ENCODE results near the gene NME3.
"Not testable (repeated sequence)": the region's sequence is repeated elsewhere in the genome, so short reads cannot be mapped to it uniquely, and the experiment has no call there.

NME3 gene

DNA sequence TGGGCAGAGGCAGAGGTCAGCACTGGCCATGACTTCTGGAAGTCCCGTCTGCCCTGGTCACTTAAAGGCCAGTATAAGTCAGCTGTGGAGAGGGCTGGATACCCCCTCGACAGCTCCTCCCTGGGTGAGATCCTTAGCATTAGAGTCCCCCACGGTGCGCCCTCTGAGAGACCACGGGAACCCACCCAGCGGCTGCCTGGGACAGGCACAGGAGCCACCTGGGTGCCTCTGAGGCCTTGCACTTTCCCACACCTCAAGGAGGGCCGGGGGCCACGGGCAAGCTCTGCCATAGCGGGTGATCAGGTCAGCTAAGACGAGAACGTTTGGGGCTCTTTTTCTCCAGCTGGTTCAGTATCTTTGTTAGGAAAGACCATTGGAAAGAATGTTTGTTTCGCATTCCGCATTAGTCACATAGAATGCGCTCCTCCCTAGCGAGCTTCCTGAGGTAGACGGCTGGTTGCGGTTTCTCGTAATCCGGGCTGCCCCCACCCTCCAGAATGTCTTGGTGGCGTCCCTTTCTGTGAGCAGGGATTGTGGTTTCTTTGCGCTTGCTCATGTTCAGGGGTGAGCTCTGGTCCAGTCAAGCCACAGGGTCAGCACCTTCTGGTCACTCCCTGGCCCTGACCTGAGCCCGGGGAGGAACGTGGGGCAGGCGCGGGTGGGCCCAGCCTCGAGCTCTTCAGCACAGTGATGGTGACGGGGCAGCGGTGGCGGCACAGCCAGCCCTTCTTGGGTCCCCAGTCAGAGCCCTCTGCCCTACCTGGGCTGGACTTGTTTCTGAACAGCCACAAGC, 25.2 kb downstream of the NME3 start:
- no peak for DNase-seq

DNA sequence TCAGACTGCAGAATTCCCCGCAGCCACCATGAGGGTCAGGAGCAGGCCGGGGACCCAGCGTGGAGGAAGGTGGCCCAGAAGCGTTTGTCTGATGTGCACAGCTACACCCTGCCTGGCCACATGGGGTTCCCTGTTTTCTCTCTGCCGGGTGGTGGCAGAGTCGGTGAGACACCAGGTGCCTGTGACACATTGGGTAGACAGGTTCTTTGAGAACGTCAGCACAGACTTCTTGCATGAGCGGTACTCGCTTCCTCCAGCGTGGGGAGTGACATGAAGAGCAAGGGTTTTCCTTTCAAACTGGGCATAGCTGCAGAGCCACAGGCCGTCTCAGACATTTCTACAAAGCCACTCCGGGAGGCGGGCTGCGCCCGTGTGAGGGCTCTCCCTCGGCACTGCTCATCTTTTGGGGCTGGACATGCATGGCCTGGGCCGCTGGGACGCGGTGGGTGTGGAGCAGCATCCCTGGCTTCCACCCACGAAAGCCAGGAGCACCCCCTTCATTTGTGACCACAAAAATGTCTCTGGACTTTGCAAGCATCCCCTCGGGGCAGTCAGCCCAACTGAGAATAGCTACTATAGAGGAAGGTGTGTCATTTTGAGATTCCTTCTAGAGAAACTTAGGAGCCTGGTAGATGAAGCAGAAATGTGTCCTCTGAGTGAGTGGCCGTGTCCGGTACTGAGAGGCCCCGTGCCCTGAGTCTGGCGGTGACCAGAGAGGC, 26.0 kb downstream of the NME3 start:
- DNase-seq = no peak

DNA sequence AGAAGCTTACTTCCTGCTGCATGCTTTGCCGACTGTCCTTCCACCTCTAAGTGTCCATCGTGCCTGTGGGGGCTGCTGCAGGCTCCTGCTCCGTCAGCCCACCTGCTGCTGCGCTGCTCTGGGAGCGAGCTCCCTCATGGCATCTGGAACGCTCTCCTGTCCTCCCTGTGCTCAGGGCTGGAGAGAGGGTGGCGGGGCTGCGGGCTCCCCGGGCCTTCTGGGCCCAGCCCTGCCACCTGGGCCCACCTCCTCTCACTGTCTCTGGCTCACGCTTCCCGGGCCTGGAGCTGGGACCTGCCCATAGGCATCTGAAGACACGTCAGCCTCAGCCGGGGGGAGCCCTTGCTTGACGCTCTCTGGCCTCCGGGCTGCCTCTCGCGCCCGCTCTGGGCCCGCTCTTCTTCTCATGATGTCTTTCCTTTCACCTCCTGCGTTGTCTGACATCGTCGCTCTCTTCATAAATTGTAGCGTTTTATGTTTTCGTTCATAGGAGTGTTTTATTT, 27.0 kb downstream of the NME3 start:
- no peak for DNase-seq

DNA sequence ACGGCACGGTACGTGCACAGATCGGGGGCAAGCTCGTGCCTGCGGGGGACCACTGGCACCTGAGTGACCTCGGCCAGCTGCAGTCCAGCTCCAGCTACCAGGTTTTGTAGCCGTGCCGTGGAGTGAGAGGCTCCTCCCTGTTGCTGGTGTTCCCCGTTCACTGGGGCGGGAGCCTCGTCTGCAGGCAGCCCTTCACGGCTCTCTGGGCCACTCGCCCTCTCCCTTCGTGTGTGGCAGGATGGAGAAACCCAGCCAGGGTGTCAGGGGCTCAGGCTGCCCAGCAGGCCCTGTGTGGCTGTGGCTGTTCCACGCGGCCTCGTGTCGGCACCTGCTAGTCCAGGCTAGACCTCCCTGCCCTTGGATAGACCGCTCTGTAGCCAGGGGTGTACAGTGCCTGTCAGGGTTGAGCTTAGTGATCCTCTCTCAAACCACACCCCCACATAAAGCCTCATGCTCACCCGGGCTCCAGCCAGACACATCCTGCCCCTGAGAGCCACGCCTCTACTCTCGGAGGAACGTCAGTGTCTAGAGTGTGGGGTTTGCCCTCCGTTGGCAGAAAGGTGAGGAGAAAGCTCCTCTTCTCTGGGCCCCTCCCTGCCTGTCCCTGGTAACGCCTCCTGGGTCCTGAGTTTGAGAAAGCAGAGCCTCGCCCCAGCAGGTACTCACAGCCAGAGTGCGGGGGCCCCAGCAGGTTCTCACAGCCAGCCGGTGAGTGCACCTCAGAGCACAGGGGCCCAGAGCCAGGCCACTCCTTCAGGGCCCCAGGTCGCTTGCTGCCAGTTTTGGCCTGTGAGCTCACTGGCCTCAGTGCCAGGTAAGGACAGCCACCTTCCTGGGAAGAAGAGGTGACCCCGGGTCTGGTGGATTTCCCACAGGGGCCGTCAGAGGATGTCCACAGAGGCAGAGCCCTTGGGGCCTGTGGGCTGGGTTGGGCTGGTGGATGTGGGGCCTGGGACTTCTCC, 27.7 kb downstream of the NME3 start:
- DNase-seq = no peak

DNA sequence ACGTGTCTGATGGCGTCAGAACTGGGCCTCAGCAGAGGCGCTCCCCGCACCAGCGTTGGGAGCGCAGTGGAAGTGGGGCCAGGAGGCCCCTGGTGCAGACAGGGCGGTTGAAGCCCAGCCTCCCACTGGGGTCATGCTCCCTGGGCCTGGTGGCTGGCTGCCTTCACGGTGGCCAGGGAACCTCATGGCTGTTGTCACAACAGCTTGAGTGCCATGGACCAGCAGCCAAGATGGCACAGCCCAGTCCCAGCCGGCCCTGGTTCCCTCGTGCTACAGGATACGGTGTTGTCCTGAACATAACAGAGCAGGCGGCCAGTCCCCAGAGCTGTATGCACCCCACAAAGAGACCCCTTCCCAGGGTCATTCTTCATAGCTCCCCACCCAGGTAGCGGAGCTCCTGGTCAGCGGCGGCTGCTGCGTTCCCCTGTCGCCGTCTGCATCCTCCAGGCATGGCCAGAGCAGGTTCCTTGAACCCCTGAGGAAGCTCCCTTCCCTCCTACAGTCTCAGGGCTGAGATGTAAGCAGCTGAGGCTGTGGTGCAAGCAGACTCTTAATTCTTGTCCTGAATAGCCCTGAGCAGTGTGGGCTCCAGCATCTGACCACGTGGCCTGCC, 29.7 kb downstream of the NME3 start:
- no peak for DNase-seq

DNA sequence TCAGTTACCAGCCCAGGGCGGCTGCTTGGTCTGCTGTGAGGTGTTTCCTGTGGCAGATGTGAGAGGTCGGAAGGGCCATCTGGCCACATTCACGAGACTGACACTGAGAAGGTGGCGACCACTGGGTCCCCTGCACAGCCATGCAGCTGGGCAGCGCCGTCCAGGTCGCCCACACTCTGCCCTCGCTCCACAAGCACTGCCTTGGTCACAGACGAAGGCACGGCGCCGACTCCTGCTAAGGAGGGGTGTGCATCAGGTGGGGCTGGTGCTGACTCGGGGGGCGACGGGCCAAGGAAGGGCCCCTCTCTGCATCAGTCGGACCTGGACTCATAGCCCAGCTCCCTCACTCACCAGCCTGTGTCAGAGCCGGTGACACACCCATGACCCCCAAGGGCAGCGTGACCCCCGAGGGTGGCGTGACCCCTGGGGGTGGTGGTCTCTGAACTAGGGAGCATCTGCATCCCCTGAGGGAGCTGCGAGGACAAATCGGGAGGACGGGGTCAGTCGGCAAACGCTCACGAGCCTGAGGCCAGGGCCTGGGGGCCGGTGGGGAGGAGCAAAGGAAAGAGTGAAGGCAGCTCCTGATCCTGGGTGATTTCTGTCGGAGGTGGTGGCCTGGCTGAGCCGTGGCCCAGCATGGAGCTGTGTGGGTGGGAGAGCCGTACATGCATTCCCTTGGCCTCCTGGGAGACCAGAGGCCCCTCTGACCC, 30.4 kb downstream of the NME3 start:
- DNase-seq = no peak

DNA sequence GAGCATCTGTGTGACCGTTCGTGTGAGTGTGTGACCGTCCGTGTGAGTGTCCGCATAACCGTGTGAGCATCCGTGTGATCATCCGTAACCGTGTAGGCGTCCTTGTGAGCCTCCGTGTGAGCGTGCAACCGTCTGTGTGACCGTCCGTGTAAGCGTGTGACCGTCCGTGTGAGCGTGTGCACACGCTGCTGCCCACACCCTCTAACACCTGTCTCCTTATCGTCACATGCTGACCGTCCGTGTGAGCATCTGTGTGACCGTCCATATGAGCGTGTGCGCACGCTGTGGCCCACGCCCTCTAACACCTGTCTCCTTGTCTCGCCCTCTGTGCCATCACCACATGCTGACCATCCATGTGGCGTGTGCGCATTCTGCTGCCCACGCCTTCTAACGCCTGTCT, 31.1 kb downstream of the NME3 start:
- DNase-seq = no peak

DNA sequence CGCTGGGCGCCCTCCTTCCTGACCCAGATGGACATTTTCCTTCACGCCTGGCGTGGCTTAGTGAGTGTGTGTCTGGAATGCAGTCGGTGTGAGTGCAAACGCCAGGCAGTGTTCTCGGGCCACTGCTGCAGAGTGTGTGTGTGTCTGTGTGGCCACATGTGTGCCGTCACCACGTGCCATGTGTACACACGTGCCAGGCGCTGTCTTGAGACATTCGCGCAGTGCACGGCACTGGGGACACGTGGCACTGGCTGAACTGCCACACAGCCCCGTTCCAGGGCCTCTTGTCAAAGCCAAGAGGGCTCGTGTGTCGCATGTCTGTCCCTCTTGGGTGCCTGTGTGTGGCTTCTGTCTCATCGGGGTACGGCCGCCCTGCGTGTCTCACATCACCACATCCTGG, 36.5 kb downstream of the NME3 start:
- DNase-seq = no peak

DNA sequence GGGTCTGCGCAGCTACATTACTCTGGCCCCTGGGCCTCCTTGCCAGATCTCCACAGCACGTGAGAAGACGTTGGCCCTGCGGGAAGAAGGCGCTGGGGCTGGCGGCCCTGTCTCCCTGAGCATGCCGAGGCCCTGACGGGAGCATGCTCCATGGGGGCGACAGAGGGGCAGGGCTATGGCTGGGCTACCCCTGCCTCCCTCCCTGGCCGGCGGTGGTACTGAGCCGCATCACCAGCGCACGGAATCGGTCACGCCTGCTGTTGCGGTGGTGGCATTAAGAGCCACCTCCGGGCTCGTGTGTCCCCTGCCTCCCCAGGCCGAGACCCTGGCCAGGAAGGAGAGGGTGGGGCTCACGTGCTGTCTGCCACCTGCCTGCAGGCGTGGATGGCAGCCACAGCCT, 37.2 kb downstream of the NME3 start:
- no peak for DNase-seq

DNA sequence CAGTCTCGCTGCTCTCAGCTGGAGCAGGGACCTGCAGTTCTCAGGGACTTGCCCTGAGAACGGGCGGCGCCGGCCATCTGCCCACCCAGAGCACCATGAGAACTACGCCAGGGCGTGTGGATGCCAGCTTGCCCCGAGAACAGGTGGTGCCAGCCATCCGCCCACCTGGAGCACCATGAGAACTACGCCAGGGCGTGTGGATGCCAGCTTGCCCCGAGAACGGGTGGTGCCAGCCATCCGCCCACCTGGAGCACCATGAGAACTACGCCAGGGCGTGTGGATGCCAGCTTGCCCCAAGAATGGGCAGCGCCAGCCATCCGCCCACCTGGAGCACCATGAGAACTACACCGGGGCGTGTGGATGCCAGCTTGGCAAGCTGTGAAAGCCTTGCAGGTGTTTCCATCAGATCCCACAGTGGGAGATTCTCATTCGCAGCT, 38.8 kb downstream of the NME3 start:
- not testable (repeated sequence) for DNase-seq

DNA sequence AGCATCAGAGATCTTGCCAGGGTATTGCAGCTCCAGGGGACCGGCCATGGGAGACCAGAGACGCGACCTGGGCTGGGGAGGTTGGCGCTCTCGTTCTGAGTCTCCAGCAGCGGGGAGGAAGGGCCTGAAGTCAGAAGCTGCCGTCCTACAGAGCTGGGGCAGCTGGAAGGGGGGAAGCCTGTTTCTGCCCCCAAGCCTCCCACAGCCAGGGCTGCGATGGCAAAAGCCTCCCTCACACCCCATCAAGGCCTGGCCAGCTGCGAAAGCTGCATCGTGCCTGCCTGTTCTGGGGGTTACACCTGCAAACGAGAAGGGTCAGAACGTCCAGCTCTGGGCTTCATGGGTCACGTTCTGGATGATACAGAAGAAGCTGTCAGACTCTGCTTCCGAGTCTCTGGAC, 39.3 kb downstream of the NME3 start:
- DNase-seq = no peak

DNA sequence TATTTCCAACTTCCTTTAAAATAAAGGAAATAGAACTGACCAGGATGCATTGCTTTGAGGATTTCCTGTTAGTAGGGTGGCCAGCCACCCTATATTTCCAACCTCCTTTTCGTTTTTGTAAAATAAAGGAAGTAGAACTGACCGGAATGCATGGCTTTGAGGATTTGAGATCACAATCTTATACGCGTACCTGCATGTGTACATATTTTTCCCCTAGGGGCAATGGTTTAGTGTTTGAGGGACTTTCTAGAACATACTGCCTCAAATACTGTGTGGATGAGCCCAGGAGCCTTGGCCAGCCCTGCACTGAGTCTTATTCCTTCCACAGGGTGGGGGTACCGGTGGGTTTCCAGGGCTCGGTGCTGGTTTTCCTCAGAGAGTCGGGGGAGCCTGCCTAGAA, 39.7 kb downstream of the NME3 start:
- DNase-seq = no peak

DNA sequence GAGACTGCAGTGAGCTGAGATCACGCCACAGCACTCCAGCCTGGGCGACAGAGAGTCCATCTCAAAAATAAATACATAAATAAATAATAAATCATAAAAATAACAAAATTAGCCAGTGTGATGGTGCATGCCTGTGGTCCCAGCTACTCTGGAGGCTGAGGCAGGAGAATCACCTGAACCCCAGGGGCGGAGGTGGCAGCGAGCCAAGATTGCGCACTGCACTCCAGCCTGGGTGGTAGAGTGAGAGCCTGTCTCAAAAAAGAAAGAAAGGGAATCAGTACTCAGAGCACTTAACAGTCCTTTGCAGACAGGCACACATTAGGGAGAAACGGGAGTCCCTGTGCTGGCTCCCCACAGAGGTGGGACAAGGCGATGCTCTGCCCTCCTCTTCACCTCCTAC, 40.3 kb downstream of the NME3 start:
- DNase-seq = no peak

DNA sequence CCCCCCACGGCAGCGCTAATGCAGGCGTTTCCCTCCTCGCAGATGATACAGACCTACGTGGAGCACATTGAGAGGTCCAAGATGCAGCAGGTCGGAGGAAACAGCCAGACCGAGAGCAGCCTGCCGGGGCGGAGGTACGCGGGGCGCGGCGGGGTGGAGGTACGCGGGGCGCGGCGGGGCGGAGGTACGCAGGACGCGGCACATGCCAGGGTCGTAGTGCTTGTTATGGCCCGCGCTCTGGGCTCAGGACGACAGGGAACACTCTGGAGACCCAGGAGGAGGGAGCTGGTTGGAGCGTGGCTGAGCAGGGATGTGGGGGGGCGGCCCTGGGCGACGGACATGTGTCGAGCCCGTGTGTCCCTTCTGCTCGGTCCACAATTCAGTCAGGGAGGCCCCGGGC, 41.9 kb downstream of the NME3 start:
- no peak for DNase-seq

DNA sequence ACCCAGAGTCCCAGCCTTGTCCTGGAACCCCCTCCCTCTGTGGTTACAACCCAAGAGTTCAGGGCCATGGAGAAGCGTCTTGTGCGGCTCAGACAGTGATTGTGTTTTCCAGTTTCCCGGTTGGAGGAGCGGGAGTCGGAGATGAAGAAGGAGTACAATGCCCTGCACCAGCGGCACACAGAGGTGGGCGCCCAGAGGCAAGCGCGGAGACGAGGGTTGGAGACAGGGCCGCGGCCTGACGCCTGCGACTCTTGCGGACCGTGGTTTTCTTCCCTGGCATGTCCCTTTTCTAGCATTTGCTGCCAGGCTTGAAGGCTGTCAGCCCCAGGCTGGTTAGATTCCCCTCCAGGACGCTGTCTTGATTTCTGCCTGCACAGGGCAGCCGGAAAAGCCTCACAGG, 42.3 kb downstream of the NME3 start:
- no peak for DNase-seq

DNA sequence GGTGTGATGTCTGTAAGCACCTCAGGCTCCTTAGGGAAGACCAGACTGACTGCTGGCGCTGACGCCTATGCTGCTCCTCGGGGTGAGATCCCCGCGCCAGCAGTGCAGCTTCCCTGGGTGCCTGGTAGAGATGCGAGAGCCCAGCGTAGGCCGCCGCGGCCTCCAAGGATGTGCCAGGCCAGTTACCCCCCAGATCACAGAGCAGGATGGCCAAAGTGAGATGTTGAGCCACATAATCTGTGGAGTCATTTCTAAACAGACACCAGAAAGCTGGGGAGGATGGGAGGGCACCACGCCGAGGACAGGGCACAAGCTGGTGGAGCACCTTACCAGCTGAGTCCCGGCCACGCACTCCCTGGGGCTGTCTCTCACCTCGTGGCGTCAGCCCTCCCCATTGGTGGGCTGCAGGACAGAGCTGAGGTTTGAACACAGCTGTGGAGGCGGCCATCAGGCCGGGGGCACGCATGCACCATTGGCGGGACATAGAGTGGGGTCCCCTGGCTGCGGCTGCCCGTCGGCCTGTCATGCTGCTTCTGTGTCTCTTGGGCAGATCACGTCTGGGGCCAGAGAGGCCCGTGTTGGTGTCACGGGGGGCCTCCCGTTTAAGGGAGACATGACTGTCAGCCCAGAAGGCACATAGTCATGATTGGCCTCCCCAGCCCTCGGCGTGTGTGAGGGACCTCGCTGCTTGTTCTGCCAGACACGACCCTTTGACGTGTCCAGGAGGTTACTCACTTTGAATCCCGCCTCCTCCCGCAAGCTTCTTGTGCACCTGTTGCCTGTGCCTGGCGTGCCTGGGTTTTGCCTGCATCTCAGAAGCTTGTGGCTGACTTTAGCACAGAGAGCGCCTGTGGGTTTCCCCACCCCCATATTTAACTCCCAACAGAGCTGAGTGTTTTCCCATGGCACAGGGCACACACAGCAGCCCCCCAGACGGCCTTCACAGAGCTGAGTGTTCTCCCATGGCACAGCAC, 43.4 kb downstream of the NME3 start:
- no peak for DNase-seq

DNA sequence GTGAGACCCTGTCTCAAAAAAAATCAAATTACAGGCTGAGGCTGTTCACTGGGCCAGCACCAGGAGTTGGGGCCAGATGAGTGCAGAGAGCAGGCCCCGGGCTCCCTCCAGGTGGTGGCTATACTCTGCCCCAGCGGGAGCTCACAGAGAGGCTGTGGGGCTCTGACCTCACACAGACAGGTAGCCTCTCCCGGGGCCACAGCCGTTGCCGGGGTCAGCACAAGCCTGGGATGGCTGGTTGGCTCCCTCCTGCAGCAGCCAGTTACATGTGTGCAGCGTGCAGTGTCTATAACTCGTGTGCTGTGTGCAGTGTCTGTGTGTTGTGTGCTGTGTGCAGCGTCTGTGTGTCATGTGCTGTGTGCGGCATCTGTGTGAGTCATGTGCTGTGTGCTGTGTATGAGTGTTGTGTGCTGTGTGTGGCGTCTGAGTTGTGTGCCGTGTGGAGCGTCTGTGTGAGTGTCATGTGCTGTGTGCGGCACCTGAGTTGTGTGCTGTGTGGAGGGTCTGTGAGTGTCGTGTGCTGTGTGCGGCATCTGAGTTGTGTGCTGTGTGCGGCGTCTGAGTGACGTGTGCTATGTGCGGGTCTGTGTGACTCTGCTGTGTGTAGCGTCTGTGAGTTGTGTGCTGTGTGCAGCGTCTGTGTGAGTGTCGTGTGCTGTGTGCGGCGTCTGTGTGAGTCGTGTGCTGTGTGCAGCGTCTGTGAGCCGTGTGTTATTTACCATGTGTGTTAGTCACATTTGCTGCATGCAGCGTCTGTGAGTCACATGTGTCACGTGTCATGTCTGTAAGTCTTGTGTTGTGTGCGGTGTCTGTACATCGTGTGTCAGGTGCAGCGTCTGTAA, 44.5 kb downstream of the NME3 start:
- no peak for DNase-seq

DNA sequence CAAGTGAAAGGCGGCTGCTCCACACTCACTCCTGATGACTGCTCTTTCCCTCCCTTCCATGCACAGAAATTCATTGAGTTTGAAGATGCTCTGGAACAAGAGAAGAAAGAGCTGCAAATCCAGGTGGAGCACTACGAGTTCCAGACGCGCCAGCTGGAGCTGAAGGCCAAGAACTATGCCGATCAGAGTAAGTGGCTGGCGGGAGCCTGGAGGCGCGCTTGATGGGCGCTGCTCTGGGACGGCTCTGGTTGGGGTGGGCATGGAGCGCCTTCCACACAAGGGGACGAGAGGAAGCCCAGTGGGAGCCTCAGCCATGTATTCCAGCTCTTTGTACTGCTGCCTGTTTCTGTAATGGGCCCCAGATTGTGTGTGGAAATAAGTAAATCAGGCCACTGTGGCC, 46.9 kb downstream of the NME3 start:
- no peak for DNase-seq

DNA sequence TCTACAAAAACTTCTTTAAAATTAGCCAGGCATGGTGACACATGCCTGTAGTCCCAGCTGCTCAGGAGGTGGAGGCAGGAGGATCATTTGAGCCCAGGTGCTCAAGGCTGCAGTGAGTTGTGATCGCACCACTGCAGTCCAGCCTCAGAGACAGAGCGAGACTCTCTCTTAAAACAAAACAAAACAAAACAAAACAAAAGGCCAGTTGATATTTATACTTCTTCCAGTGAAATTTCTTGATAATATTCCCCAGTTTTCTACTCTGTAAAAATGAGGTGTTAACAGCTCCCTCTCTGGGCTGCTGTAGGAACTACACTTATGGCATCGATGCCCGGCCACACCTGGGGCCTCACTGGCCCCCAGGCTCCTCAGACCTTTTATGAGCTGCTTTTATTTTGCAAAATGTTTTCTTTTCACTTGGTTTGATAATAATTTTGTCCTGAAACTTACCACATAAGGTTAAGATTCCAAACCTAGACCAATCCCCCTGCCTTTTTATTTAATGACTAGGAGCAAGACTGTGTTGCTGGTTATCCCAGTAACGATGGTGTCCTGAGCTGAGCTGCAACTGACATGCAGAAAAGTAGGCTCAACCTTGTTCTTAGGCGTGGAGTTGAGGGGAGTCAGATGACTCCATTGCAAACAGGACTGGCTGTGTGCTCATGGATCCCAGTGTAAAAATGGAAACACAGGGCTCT, 47.7 kb downstream of the NME3 start:
- DNase-seq = peak; percentile 5
